Cerebellar cortex (tissue), 1 donor: ENCODE data around the gene XIRP2.
A peak's percentile ranks its signal among the peaks of the same experiment; 100 is the strongest.

Experiments used
- DNase-seq: peaks from one replicate; pipeline ENCODE4 v3.0.0-alpha.2; 2015; ENCODE audit warnings: low spot score

Gene XIRP2

DNA sequence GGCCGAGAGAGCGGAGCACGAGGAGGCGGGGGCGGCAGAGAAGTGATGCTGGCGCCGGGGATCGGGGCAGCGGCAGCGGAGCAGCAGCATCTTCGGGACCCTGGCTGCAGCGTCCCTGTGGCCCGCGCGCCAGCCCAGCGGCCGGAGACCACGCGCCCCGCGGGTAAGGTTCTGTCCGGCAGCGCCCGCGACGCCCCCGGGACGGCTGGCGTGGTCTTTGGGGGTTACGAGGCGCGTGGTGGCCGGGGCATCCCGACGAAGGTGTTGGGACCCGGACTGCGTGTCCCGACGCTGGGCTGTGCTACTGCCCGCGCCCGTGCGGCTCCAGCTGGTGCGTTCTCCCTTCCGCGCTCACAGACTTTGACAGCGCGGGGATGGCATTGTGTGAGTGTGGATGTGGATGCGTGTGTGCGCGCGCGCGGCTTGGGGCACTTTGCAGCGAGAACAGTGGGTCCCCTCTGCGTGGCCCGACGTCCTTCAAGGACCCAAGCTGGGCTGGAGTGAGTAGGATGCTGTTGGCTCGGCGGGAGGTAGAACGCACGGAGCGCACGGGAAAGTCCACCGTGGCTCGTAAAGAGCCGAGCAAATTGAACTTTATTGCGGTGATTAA lies 405.0 kb downstream of the XIRP2 start:
- DNase-seq = peak; percentile 33

DNA sequence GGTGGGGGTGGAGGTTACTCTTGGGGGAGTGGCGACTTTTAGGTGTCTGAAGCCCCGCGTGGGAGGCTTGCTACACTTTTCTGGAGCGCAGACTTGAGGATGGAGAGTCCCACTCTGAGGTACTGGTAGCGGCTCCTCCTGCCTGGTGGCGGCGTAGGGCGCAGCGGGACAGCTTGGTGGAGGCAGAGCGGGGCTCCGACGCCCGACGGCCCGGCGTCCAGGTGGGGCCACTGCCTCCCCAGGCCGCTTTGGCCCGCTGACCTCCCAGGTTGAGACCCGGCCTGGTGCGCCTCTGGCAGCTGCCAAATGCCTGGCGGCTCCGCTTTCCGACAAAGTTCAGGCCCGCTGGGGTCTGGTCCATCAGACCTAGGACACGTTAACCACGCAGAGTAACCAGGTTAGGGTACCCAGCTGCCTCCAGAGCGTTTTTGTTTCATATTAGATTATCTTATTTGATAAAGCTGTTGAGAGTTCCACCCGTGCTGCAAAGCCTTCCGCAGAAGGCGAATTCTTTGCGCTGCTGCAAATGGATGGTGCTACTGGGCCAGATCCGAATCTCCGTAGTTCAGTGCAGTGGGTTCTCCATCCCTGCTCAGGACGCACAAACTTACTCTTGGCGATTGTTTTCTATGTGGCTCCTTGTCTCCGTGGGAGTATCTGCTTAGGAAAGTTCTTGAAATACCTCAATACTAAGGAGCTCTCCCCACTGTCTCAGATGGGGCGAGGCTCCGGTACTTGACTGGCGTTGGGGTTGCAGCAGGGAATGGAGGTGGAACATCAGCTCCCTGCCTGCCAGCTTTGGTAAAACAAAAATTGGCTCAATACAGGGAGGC lies 405.9 kb downstream of the XIRP2 start:
- DNase-seq = peak; percentile 39

DNA sequence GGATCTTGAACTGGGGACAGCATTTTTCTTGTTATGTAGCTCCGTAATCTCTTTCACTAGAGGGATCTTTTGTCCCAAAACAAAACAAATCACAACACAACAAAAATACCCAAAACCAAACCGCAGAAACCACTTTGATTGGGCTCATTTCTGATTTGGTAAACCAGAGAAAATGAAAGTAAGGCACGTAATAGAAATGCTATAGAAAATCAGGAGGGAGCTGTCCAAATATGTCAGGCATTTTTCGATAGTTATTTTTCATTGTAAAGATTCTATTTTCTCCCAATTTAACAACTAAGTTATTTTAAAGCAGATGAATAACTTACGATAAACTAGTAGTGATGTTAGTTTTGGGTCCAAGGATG lies 406.5 kb downstream of the XIRP2 start:
- no peak for DNase-seq

DNA sequence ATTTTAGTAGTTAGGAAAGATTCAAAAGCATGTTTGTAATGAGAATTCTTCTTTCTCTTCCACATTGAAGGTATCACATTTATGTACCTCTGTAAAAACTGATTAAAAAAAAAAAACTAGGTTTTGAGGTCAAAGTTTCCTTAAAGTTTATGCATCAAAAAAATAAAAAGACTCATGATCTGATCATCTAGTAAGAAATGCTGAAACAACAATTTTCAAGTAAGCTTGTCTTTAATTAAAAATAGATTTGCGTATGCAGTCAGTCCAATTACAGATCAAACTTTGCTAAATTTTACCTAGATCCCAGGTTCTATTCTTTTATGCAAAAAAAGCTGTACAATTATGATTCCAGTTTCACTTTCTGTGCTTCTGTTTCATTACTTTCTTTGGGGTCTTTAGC lies 409.0 kb downstream of the XIRP2 start:
- no peak for DNase-seq

DNA sequence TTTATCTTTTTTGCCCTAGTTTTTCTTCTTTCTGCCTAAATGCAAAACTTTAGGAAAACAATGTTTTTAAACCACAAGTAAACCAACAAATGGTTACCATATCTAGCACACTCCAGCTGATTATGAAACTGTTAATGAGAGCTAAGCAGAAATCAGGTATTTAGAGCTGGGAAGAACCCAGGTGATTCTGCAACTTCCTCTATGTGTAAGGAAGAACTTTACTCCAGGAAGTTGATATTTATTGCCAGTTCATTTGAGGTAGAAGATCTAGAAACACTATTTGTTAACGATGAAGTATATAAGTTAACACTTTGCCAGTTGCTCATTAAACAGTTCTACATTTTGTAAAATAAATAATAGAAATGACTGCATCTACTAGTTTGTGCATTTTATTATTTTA lies 409.7 kb downstream of the XIRP2 start:
- no peak for DNase-seq
